Peyer's patch (tissue), 4 donors: ENCODE data around the gene MECR.

Experiments
- POLR2A ChIP-seq, 2 donors: fragments of 450-650 bp; IDR thresholded peaks; one replicate each; pipeline ENCODE4 v1.5.1; 2017; ENCODE audit warnings: antibody characterized with exemption in 2 of 2, mild to moderate bottlenecking in 2 of 2, moderate library complexity in 2 of 2
- TF ChIP-seq, protein P1 (sequence below), 6 experiments: fragments of 450-650 bp in 4 of 6; fragments of 200-600 bp in 2 of 6; sonication (generic) in 1 of 6; IDR thresholded peaks; one replicate each; pipeline ENCODE4 v1.5.1; 2017 to 2019; ENCODE audit warnings: antibody characterized with exemption in 6 of 6, mild to moderate bottlenecking in 3 of 6, moderate library complexity in 1 of 6

DNA sequence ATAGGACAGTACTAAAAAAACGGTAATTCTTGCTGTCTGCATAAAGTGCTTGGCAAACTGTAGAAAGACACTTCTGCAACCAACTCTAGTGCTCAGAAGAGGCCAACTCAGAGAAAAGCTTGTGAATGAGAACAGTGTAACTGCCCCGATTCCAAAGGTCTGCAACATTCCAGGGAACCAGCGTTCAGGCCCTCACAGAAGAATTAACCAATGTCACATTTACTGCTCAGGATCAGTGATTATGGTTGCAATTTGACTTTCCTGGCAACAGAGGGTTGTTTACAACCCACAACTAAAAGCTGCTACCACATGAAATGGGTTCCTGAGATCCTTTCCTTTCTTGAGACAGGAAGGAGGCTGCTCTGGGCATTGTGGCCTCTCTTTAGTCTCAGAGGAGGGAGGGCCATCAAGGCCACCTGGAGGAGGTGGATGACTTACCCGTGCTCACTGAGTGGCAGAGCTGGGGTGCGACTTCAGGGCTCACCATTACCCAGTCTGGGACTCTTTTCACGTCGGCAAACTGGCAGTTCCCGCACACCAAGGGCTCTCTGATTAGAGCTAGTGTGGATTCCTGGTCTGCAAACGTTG is 64.3 kb downstream of the MECR start:
- no peak for TF ChIP-seq POLR2A (IDR thresholded peaks at IDR 0.05)
- TF ChIP-seq, protein P1, sequence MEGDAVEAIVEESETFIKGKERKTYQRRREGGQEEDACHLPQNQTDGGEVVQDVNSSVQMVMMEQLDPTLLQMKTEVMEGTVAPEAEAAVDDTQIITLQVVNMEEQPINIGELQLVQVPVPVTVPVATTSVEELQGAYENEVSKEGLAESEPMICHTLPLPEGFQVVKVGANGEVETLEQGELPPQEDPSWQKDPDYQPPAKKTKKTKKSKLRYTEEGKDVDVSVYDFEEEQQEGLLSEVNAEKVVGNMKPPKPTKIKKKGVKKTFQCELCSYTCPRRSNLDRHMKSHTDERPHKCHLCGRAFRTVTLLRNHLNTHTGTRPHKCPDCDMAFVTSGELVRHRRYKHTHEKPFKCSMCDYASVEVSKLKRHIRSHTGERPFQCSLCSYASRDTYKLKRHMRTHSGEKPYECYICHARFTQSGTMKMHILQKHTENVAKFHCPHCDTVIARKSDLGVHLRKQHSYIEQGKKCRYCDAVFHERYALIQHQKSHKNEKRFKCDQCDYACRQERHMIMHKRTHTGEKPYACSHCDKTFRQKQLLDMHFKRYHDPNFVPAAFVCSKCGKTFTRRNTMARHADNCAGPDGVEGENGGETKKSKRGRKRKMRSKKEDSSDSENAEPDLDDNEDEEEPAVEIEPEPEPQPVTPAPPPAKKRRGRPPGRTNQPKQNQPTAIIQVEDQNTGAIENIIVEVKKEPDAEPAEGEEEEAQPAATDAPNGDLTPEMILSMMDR (IDR thresholded peaks at IDR 0.05) = no peak
